ENCODE data around the gene TNS1.

Gene TNS1

GRCh38 chr2:217954971-217955740, 47.6 kb downstream of the TNS1 start:
- no peak for DNase-seq

GRCh38 chr2:217954469-217954868, 48.3 kb downstream of the TNS1 start:
- DNase-seq, result no peak

- DNase-seq, result no peak
Observed at GRCh38 chr2:217954051-217954450, 48.7 kb downstream of the TNS1 start.

- no peak for DNase-seq
Observed at GRCh38 chr2:217953531-217953932, 49.3 kb downstream of the TNS1 start.

GRCh38 chr2:217953011-217953481, 49.7 kb downstream of the TNS1 start:
- no peak for DNase-seq

- no peak for DNase-seq
Observed at GRCh38 chr2:217952409-217952808, 50.4 kb downstream of the TNS1 start.

- DNase-seq, result no peak
Observed at GRCh38 chr2:217951521-217952247, 51.1 kb downstream of the TNS1 start.

- no peak for DNase-seq
Observed at GRCh38 chr2:217951091-217951490, 51.7 kb downstream of the TNS1 start.

- DNase-seq, result no peak
Observed at GRCh38 chr2:217950401-217950871, 52.4 kb downstream of the TNS1 start.

- DNase-seq, result no peak
Observed at GRCh38 chr2:217949447-217949846, 53.3 kb downstream of the TNS1 start.

GRCh38 chr2:217948897-217949296, 53.9 kb downstream of the TNS1 start:
- DNase-seq, result no peak

- DNase-seq, result no peak
Observed at GRCh38 chr2:217948351-217948791, 54.4 kb downstream of the TNS1 start.

GRCh38 chr2:217947383-217948350, 55.1 kb downstream of the TNS1 start:
- DNase-seq, result no peak

- DNase-seq, result no peak
Observed at GRCh38 chr2:217946051-217946450, 56.7 kb downstream of the TNS1 start.

- DNase-seq, result no peak
Observed at GRCh38 chr2:217945530-217945929, 57.3 kb downstream of the TNS1 start.

- DNase-seq, result no peak
Observed at GRCh38 chr2:217944923-217945322, 57.9 kb downstream of the TNS1 start.

GRCh38 chr2:217944366-217944765, 58.4 kb downstream of the TNS1 start:
- no peak for DNase-seq

GRCh38 chr2:217943446-217944321, 59.1 kb downstream of the TNS1 start:
- peak in 1 of 2 experiments; percentile 2 for DNase-seq

- DNase-seq, result no peak
Observed at GRCh38 chr2:217942731-217943335, 60.0 kb downstream of the TNS1 start.

- DNase-seq, result no peak
Observed at GRCh38 chr2:217941886-217942728, 60.7 kb downstream of the TNS1 start.

All from NCI-H1930 (cell line).